ENCODE data around the gene PTPRD.

The PTPRD gene

DNA sequence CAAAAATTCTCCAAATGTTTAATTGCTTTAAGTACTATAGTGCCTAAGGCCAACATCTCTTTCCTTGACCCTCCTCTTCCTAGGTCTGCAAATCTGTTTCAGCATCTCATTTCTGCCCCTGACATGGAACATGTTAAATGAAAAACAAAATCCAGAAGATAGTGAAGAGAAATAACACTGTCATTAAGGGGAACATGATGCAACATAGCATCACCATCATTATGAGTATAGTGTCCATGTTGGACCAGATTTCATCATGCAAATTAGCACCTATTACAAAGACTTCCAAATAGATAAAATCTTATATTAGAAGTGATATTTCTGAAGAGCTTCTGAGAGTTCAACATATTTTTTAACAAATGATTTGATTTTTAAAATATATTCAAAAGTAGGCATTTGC is 375.2 kb downstream of the PTPRD start:
- H3K4me3 ChIP-seq (ENCODE audit: control insufficient read depth, low read depth, low read length): no peak overlapping the region
- TF ChIP-seq, protein P1, sequence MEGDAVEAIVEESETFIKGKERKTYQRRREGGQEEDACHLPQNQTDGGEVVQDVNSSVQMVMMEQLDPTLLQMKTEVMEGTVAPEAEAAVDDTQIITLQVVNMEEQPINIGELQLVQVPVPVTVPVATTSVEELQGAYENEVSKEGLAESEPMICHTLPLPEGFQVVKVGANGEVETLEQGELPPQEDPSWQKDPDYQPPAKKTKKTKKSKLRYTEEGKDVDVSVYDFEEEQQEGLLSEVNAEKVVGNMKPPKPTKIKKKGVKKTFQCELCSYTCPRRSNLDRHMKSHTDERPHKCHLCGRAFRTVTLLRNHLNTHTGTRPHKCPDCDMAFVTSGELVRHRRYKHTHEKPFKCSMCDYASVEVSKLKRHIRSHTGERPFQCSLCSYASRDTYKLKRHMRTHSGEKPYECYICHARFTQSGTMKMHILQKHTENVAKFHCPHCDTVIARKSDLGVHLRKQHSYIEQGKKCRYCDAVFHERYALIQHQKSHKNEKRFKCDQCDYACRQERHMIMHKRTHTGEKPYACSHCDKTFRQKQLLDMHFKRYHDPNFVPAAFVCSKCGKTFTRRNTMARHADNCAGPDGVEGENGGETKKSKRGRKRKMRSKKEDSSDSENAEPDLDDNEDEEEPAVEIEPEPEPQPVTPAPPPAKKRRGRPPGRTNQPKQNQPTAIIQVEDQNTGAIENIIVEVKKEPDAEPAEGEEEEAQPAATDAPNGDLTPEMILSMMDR (IDR thresholded peaks at IDR 0.05; ENCODE audit: control insufficient read depth, insufficient read depth, low read depth, low read length, missing control alignments): no peak
- DNase-seq (ENCODE audit: low read depth): no peak

DNA sequence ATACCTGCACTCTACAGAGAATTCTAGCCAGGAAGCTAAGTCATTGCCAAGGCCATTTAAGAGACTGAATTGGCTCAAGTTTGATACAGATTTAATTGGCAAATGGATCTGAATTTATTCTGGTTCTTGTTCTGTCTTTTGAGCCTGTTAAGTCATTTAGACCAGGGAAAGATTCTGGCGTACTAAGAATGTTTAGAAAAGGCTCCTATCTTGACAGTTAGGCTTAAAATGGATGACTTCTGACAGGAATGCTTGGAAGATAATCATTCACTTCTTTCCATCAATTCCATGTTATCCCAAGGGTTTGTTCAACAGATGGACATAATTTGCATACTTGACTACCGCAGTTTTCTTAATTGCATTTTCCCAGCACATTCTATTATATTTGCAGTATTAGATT is 376.6 kb downstream of the PTPRD start:
- H3K4me3 ChIP-seq (ENCODE audit: control insufficient read depth, low read depth, low read length): no peak overlapping the region
- TF ChIP-seq, protein P1 (IDR thresholded peaks at IDR 0.05; ENCODE audit: control insufficient read depth, insufficient read depth, low read depth, low read length, missing control alignments): no peak
- no peak for DNase-seq (ENCODE audit: low read depth)

DNA sequence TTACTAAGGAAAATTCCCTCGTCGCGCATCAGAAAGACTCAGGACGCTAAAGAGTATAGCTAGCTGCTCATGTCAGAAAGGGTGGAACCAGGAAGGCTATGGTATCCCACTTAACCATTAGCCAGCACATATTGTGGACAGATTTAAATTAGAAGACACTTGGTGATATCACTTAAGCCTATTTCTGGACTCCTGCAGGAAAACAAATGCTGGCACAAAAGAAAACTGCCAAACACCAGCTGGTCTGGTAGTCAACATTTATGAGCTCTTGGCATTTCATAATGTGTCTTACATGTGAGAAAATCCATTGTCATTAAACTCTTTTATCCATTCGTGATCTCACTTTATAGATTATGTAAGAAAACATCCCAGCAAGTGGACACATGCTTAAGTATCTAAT is 377.4 kb downstream of the PTPRD start:
- no peak for DNase-seq (ENCODE audit: low read depth)
- no peak overlapping the region for H3K4me3 ChIP-seq (ENCODE audit: control insufficient read depth, low read depth, low read length)
- TF ChIP-seq, protein P1 (IDR thresholded peaks at IDR 0.05; ENCODE audit: control insufficient read depth, insufficient read depth, low read depth, low read length, missing control alignments): no peak

DNA sequence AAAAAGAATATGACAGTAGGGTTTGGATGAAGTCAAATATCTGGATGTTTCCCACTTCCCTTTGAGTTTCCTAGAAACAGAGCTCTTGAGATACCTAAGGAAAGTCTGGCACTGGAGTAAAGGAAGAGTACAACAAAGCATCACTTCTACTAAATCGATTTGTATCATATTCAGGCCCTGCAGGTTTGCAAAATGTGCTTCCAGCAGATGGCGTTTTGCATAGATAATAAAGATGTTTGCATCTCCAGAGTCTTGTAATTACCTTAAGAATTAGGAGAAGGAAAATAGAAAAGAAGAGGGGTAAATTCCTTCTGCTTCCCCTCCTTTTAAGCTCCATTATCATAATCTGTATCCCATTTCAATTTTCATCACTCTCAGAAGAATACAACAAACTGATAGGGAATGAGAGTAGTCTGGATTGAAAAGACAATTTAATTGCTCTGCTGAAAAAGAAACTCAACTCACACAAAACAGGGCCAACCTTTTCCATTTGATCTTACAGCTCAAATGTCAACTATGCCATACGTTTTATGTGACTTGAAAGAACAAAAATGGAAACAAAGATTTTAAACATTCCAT is 380.4 kb downstream of the PTPRD start:
- no peak for DNase-seq (ENCODE audit: low read depth)
- H3K4me3 ChIP-seq (ENCODE audit: control insufficient read depth, low read depth, low read length): no peak overlapping the region
- TF ChIP-seq, protein P1 (IDR thresholded peaks at IDR 0.05; ENCODE audit: control insufficient read depth, insufficient read depth, low read depth, low read length, missing control alignments): no peak

DNA sequence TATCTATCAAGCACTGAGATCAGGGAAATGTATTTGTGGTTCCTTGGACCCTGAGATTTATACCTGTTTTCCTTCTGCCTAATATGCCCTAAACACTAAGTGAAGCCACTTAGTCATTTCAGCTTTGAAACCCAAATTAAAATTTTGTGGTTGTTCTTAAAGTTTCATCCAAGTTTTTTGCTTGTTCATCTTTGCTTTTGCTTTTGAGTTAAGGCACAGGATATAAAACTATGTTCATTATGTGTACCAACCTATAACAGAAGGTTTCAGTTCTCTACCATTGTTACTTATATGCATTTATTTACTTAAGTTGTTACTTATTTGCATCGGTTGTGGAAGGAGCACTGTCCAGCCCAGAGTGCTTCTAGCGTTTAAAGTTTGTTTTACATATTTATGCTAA is 382.3 kb downstream of the PTPRD start:
- DNase-seq (ENCODE audit: low read depth): no peak
- no peak overlapping the region for H3K4me3 ChIP-seq (ENCODE audit: control insufficient read depth, low read depth, low read length)
- TF ChIP-seq, protein P1 (IDR thresholded peaks at IDR 0.05; ENCODE audit: control insufficient read depth, insufficient read depth, low read depth, low read length, missing control alignments): no peak

DNA sequence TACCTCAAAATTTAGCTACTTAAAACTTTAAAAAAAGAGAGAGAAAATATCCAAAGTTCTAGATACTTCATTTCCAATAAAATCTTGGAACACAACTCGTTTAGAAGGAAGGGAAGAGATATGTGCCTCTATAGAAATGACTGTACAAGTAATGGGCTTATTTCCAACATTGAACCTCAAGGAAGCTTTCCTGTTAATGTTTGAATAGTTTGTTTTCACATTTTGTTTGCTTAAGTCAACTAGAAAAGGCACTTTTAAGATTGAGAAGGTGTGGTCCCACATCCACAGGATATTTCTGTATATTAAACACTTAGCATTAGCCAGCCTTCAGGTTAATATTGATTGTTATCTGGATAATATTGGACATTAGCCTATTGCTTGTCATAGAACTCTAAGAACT is 384.7 kb downstream of the PTPRD start:
- no peak for DNase-seq (ENCODE audit: low read depth)
- TF ChIP-seq, protein P1 (IDR thresholded peaks at IDR 0.05; ENCODE audit: control insufficient read depth, insufficient read depth, low read depth, low read length, missing control alignments): no peak
- H3K4me3 ChIP-seq (ENCODE audit: control insufficient read depth, low read depth, low read length): no peak overlapping the region

DNA sequence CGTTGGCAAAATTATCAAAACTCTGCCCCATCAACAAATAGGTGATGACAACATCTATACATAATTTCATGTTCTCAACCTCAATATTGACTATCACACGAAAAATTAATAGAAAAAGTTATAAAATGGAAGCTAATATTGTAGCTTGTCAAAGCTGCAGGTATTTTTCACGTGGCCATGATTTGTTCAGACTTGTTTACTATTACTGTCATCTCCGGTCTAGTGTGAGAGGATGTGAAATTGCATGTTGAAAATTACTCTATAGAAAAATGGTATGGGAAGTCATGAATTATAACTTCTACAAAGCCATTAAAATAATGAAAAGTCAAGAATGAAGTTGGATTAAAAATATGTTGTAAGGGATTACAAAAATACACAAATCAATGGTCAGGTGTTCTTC is 385.8 kb downstream of the PTPRD start:
- no peak overlapping the region for H3K4me3 ChIP-seq (ENCODE audit: control insufficient read depth, low read depth, low read length)
- TF ChIP-seq, protein P1 (IDR thresholded peaks at IDR 0.05; ENCODE audit: control insufficient read depth, insufficient read depth, low read depth, low read length, missing control alignments): no peak
- no peak for DNase-seq (ENCODE audit: low read depth)
